Measurements from ENCODE around the gene IRX4.

DNA sequence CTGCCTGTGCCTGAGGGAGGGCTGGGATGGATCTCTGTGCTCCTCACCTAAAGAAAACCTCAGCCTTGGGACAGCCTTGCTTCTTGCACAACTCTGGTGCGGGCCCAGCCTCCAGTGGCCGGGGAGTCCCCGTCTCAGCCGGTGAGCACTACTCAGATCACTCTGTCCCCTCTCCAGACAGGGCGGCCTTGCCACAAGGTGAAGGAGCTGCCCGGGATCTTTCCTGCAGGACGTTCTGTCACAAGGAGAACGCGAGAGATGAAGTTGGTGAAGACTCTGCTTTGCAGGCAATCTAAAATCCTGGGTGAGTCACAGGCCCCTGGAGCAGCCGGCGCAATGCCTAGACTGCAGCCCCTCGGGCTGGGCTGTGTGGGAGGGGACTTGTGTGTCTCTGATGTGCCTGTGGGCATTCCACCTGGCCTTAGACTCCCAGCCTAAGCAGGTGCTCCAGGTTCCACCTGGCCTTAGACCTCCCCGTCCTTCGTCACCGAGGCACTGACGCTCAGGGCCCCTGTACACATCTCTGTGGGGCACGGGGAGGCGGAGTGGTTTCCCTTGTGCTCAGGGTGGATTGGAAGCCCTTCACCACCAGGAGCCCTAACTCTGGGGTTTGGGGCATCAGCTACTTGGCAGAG, 15.2 kb upstream of the IRX4 start:
- TF ChIP-seq CTCF (IDR thresholded peaks at IDR 0.05) (no peak), POLR2A (IDR thresholded peaks at IDR 0.05) (no peak)
